Neural progenitor cell (in vitro differentiated cells): Measurements from ENCODE around the gene TSPAN12.

Source experiments
- CTCF ChIP-seq: fragments of 200-600 bp; sonication (generic); IDR thresholded peaks from 2 replicates; pipeline ENCODE4 v1.5.1; 2017; ENCODE audit warnings: antibody characterized with exemption, mild to moderate bottlenecking
- EZH2phosphoT487 ChIP-seq: fragments of 200-600 bp; sonication (generic); IDR thresholded peaks from 2 replicates; pipeline ENCODE4 v1.6.1; 2017; ENCODE audit warnings: antibody characterized with exemption

GRCh38 chr7:120742372-120742771, 115.6 kb downstream of the TSPAN12 start:
- TF ChIP-seq CTCF (no peak), EZH2phosphoT487 (no peak)
